CD4-positive, alpha-beta T cell treated with Interleukin-17A for 1 hour (primary cell): ENCODE data around the gene NKIRAS2.

ENCODE experiments used
- DNase-seq: peaks from one replicate; pipeline ENCODE4 v3.0.0-alpha.2; 2020

The NKIRAS2 gene

GRCh38 chr17:42019509-42020404, at the start of gene NKIRAS2:
Gene NKIRAS2 (plus strand): TSS chr17:42020090. CDS start chr17:42021578, 1,488 bp downstream.
- peak; percentile 95 for DNase-seq

GRCh38 chr17:41970901-41971331, 49.0 kb upstream of the NKIRAS2 start:
- no peak for DNase-seq

DNA sequence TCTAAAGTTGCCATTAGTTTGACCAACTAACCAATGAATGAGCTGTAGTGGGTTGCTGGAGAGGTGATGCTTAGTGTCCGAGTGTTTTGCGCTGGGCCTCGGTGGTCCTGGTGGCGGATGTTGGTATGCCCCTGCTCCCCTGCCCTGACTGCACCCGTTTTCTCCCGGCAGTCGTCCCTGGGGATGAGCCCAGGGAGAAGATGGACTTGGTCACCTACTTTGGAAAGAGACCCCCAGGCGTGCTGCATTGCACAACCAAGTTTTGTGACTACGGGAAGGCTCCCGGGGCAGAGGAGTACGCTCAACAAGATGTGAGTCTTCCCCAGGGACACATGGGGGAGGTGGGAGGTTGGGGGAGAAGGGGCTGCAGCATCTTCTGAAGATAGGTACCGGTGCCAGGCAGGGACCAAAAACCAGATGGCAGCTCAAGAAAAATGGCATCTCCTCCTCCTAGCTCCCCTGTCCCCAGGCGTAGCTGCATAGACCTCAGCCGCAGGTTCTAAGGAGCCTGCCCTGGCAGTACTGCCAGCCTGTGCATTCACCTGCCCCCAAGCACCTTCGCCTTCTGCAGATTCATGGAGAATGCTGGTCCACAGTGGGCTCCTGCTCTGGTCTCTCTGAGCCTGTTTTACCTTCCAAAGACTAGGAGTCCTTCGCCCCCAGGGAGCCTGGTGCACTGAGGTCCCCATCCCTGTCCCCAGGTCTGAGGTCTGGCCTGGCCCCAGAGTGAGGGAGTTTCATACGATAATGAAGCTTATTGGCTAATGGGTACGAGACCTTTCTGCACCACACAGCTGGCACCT, 48.0 kb upstream of the NKIRAS2 start:
- no peak for DNase-seq

DNA sequence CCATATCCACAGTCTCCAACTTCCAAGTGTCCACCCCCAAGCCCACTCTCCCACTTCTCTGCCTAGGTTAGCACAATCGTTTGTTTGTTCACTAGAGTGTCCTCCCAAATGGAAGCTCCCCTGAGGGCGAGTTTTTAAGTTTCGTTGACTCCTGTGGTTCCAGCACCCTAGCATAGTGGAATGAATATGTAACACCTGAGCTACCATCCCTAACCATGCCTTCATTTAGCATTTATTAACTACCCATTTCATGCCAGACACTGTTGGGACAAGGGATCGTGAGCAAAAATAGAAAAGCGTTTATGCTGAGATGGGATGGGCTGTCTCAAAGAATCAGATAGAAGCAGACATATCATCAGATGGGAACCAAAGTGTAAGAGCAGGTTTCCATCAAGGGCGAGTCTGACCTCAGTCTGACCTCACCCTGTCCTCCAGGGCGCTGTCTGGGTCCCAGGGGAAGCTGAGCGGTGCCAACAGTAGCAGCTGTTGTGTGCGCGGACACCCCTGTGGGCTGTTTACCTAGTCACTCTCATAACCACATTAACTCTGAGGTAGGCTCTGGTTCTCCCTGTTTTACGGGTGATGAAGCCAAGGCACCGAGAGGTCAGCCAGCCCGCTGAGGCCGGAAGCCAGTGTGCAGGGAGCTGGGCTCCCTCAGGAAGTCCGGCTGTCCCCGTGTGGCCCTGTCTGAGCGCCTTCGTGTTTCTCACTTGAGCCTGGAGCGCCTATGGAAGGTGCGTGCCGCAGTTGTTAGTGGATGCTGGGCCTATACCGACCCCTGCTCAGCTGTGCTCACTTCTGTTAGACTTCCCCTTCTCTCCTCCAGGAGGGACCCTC, 47.1 kb upstream of the NKIRAS2 start:
- DNase-seq = no peak

DNA sequence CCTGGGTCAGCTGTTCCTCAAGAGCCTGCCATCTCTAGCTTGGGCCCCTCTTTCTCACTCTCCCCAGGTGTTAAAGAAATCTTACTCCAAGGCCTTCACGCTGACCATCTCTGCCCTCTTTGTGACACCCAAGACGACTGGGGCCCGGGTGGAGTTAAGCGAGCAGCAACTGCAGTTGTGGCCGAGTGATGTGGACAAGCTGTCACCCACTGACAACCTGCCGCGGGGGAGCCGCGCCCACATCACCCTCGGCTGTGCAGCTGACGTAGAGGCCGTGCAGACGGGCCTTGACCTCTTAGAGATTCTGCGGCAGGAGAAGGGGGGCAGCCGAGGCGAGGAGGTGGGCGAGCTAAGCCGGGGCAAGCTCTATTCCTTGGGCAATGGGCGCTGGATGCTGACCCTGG, 46.5 kb upstream of the NKIRAS2 start:
- no peak for DNase-seq

DNA sequence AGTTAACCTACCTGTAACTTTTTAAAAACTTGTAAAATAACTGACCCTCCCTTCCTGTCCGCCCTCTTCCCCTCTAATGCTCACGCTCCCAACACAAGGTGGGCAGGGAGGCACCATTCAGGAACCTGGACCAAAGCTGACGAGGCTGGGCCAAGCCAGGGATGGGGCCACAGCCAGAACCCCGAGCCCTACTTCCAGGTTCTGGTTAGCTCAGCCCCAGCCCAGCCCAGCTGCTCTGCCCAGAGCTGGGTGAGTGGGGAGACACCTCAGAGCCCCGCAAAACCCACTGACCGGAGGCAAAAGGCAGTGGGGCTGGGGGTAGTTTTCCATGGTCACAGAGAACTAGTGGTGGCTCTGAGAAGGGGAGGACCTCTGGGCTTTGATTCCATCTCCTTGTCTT, 45.9 kb upstream of the NKIRAS2 start:
- no peak for DNase-seq

DNA sequence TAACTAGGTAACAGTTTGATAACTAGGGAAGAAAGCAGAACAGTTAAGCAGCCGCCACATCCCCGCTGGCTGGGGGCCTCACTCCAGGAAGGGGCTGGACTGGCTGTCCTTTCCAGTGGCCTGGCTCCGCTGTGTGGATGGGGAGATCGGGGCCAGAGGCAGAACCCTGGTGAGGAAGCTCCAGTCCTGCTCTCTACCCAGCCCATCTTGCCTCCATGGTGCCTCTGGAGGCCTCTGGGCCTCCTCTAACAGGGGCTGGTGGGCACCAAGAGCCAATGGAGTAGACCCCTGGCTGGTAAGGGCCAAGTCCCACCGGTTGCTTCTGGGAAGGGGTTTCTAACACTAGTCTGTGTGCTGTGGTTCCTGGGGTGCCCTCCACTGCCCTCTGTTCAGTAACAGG, 45.2 kb upstream of the NKIRAS2 start:
- no peak for DNase-seq

DNA sequence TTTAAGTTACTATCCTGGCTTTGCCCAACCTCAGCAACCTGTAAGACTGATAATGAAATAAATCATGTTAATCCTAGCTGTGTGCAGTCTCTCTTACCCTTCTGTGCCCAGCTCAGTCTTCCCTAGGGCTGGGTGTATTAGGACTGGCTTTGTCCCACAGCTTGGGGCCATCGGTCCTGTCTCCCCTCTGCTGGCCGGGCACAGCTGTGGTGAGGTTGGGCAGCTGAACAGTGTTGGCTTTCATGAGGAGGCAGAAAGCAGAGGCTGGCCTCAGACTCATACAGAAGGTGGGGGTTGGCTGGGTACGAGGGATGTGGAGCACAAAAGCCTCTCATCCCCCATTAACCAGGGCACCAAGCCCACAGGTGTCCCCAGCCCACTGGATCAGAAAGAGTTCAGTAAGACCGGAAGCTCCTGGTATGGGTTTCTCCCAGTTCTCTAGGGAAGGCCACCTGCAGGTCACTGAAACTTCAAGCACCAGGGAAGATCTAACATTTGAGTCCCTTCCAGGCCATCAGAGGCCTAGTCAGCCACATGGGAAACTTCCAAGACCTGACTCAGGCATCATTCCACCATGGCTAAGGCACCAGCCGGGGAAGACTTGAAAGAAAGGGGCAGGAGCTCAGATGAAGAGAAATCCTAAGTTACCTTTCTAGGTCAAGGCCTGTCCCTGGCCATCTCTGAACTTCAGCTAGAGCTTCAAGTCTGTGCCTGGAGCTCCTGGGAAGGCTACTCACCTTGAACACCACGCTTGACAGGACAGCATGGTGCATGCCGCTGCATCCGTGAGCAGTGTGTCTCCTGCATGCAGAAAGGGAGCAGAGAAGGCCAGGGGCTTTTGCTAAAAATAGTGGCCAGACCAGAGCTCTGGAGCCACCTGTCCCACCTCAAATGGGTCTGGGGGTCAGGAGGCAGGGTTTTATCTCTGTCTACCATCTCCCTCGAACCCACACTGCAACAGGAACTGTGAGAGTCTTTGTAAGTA, 44.5 kb upstream of the NKIRAS2 start:
- no peak for DNase-seq

DNA sequence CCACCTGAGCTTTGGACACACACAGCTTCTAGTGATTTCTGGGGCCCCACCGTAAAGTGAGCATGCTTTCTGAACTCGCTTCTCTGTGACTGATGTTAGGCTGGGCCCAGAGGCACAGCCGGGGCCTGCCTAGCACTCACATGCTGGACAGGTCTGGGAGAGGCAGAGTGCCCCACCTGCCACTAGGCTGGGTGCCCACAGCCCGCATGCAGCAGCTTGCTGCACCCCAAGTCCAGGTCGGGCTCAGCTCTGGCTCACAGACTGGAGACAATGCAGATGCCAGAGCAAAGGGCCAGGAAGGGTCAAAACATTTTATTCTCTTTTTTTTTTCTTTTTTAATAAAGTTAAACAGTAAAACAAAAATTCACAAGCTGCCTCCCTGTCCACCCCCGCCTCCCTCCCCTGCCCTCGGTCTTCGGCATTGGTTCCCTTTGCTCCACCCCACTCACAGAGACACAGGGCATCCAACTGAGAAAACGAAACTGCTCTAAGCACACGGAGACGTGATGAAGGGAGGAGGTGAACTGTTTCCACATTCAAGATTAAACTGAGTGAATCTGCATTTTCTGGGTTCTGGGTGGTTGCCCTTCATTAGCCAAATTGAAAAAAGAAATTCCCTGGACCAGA, 43.6 kb upstream of the NKIRAS2 start:
- no peak for DNase-seq

- DNase-seq = no peak
Measured at GRCh38 chr17:41977991-41978390, 41.9 kb upstream of the NKIRAS2 start.

- no peak for DNase-seq
Measured at GRCh38 chr17:41982026-41982760, 37.7 kb upstream of the NKIRAS2 start.

GRCh38 chr17:41984454-41984853, 35.4 kb upstream of the NKIRAS2 start:
- DNase-seq = no peak

DNA sequence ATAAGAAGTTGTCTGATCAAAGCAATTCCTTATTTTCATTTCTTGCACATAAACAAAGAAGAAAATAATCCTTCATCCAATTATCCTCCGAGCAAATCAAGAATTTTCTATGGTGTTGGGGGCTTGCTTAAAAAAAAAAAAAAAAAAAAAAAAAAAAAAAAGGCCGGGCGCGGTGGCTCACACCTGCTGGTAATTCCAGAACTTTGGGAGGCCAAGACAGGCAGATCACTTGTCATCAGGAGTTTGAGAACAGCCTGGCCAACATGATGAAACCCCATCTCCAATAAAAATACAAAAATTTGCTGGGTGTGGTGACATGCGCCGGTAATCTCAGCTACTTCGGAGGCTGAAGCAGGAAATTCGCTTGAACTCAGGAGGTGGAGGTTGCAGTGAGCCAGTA, 34.0 kb upstream of the NKIRAS2 start:
- DNase-seq = no peak

DNA sequence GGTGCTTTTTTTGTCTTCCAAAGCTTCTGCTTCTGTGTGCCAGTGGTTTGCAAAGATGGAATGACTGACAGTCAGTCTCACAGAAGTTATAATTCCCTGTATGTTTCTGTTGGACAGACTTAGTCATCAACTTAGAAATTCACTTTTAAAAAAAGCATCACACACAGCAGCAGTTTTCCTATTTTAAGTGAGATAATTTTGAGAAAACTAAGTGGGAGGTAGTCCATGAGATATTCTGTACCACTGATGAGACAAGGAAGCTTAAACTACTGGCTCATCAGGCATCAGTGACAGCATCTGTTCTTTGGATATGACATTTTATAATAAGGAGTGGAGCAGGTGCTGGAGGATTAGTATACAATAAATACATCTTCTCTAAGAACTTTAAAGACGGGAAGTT, 33.3 kb upstream of the NKIRAS2 start:
- DNase-seq = no peak

DNA sequence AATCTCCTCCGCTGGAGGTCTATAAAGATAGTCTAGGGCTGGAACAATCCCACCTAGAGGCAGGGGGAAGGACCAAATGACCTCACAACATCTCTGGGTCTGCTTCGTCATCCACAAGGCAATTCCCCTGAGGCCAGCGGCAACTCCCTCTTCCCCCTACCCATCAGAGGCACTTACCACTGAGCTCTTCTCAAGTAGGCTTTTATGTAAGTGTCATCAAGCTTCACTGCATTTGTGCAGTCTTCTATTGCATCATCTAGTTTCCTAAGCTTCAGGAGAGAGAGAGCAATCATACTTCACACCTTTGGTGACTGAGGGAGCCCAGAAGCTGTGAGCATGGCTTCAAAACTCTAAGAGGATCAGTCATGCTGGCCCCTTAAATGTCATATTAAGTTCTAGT, 32.2 kb upstream of the NKIRAS2 start:
- no peak for DNase-seq

DNA sequence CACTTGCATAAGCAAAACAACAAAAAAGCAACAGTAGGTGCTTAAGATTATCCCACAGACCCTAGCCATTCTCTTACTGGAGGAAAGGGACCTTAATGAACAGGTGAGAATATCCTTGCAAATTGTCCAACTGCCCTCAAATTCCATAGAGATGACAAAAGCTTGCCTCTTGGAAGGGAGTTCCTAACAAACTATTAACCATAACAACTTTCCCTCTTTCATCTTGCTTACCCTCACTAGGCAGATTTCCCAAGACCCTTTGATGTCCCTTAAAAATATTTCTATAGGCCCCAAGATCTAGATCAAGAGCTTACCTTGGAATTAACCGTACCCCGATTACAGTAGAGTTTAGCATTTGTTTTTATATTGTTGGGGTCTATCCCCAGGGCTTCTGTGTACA, 31.5 kb upstream of the NKIRAS2 start:
- no peak for DNase-seq

DNA sequence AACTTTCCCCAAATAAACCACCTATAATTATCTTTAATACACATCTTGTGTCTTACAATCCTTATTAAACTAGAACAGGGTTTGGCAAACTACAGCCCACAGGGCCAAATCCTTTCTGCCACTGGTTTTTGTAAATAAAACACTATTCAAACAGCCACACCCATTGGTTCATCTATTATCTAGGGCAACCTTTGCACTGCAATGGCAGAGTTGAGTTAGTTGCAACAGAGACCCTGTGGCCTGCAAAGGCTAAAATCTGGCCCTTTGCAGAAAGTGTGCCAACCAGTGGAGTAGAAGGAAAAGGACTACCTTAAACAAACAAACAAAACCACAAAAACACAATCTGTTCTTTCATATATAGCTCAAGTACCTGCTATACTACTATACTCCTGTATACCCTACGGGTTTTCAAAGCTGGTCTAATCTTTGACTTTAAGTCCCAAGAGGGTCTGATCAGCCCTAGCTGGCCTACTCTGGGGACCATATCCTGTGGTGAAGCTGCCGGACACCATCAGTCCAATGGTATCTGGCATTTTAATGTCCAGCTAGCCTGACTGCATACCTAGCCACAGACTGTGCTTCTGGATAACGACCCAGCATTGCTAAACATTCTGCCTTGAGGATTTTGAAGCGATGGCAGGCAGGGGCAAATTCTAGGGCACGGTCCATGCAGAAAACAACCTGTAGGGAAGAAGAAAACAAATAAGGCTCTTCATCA, 30.0 kb upstream of the NKIRAS2 start:
- no peak for DNase-seq

- DNase-seq = no peak
Measured at GRCh38 chr17:41992576-41992975, 27.3 kb upstream of the NKIRAS2 start.

DNA sequence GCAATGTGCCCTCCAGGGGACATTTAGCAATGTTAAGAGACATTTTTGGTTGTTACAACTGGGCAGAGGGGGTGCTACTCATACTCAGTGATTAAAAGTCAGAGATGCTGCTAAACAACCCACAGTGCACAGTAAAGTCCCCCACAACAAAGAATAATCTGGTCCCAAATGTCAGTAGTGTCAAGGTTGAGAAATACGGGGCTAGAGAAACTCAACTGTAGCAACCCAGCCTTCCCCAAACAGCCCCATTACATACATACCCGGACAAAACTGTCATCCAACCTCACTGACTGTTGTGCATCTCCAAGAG, 23.1 kb upstream of the NKIRAS2 start:
- DNase-seq = no peak

GRCh38 chr17:41998497-41998896, 21.4 kb upstream of the NKIRAS2 start:
- DNase-seq = no peak
